WERI-Rb-1 (cell line): ENCODE results near the gene RXRB.

Experiments used
- DNase-seq: peaks from one replicate; pipeline ENCODE4 v3.0.0-alpha.2; 2020
- H3K27ac ChIP-seq: fragments of 250-450 bp; sonication (Bioruptor Pico); 2 replicates; pipeline ENCODE4 v1.5.1; 2020; ENCODE audit warnings: mild to moderate bottlenecking, moderate library complexity
- H3K27me3 ChIP-seq: fragments of 250-450 bp; sonication (Bioruptor Pico); 2 replicates; pipeline ENCODE4 v1.5.1; 2021; ENCODE audit warnings: mild to moderate bottlenecking, low read depth, moderate library complexity; ENCODE audit not compliant: insufficient read depth, severe bottlenecking
- H3K36me3 ChIP-seq: fragments of 250-450 bp; sonication (Bioruptor Pico); 2 replicates; pipeline ENCODE4 v1.5.1; 2020; ENCODE audit warnings: mild to moderate bottlenecking, moderate library complexity
- H3K4me3 ChIP-seq: 2 replicates; pipeline ENCODE4 v1.5.1; 2011; ENCODE audit warnings: low read depth, mild to moderate bottlenecking, control low read depth, low read length
- H3K9me3 ChIP-seq: fragments of 250-450 bp; sonication (Bioruptor Pico); 2 replicates; pipeline ENCODE4 v1.5.1; 2021; ENCODE audit warnings: mild to moderate bottlenecking, moderate library complexity; ENCODE audit not compliant: severe bottlenecking
- TF ChIP-seq, protein P1 (sequence below): IDR thresholded peaks from 2 replicates; pipeline ENCODE4 v1.5.1; 2011; ENCODE audit warnings: low read depth, mild to moderate bottlenecking, control low read depth, inconsistent platforms, low read length

The RXRB gene

DNA sequence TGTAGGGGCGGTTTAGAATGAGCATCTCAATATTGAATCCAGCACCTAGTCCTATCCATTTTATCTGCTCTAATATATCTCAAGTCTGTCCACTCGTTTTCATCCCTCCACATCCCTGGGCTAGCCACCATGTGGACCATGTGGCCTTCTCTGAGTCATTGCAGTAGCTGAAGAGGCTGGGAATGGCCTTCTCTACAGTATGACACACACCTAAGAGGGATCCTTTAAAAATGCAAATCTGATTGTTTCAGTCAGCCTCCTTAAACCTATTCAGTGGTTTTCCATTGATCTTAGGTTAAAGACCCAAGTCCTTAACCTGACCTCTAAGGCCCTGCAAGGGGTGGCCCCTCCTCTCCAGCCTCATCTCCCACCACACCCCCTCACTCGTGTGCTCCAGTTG, 17.2 kb upstream of the RXRB start:
- H3K27ac ChIP-seq, result no peak overlapping the region
- TF ChIP-seq, protein P1, sequence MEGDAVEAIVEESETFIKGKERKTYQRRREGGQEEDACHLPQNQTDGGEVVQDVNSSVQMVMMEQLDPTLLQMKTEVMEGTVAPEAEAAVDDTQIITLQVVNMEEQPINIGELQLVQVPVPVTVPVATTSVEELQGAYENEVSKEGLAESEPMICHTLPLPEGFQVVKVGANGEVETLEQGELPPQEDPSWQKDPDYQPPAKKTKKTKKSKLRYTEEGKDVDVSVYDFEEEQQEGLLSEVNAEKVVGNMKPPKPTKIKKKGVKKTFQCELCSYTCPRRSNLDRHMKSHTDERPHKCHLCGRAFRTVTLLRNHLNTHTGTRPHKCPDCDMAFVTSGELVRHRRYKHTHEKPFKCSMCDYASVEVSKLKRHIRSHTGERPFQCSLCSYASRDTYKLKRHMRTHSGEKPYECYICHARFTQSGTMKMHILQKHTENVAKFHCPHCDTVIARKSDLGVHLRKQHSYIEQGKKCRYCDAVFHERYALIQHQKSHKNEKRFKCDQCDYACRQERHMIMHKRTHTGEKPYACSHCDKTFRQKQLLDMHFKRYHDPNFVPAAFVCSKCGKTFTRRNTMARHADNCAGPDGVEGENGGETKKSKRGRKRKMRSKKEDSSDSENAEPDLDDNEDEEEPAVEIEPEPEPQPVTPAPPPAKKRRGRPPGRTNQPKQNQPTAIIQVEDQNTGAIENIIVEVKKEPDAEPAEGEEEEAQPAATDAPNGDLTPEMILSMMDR, result no peak
- no peak for DNase-seq

DNA sequence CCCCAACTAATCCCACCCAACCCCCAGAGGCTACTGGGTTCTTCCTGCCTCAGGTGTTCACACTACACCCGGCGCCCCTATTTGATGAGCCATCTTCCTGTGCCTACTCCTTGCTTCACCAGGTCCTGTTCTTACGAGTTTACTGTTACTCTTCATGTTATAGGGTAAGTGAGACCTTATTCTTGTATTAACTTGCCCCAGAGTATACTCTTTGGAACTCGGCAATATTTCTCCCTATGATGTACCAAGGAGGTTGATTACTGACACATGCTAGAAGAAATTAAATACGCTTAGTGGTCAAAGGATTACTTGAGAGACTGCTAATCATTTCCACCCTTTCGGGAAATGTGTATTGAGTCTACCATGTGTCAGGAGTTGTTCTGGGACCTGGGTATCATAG, 16.8 kb upstream of the RXRB start:
- Histone ChIP-seq H3K27me3 (no peaks in the 10 kb centered on the region), H3K27ac (no peak overlapping the region), H3K36me3 (peaks cover 3% of the 10 kb centered on the region), H3K4me3 (no peak overlapping the region), H3K9me3 (no peaks in the 10 kb centered on the region)
- DNase-seq, result no peak
- TF ChIP-seq, protein P1, result no peak

More for the DNA sequence above, 17.2 kb upstream of the RXRB start:
- no peak overlapping the region for H3K4me3 ChIP-seq
- no peaks in the 10 kb centered on the region for H3K9me3 ChIP-seq
- no peaks in the 10 kb centered on the region for H3K27me3 ChIP-seq
- H3K36me3 ChIP-seq, result no peaks in the 10 kb centered on the region

DNA sequence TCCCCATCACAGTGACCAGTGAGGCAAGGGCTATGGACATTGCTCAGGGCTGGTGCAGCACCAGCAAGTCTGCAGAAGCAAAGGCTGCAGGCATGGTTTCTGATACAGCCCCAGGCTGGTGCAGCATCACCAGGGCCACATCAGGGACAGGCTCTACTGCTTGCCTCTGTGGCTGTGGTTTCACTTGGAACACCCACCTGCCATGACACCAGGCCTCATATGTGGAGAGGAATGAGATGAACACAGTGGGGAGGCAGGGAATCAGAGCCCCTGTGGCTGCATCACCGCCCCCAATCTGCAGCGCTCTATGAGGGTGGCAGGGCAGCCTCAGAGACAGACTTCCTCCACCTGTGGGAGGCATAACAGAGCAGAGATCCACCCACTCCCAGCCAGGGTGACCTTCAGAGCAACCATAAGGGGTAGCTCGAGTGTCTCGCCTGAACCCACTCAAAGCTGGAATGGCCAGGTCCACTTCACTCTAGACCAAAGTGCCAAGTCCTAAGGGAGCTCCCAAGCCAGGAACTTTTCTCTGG, 15.7 kb upstream of the RXRB start:
- TF ChIP-seq, protein P1, result no peak
- no peaks in the 10 kb centered on the region for H3K27me3 ChIP-seq
- DNase-seq, result no peak

DNA sequence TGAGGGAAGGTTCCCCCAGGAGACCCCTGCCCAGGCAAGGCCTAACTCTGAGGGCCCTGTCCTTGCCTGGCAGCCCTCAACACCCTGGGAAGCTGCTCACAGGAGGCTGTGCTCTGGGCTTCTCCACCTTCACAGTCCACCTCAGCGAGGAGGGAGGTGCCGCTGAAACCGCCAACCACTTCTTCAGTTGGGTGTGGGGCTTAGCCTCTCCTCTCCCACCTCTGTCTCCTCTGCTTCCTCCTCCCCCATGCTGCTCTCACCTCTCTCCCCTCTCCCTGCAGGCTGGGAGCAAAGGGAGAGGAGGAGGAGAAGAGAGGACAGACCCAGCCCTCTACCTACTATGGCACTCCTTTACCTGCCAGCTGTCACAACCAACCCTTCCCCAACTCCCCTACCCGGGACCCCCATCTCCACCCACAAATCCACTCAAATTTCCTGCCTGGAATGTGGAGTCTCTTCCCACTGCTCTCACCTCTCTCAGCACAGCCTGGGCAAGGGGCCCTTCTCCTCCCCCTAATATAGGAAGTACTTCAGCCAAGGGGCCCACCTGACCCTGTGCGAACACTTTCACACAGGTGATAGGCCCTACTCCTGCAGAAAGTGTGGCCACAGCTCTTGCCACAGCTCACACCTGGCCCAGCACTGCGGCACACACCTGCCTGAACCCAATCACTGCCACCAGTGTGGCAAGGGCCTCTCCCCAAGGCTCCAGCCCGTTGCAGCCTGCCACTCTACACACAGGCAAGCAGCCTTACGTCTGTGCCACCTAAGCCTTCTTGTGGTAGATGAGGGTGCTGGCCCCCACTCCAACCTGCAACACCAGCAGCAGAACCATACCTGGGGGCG, 15.0 kb upstream of the RXRB start:
- Histone ChIP-seq H3K36me3 (peaks cover 17% of the 10 kb centered on the region), H3K9me3 (no peaks in the 10 kb centered on the region), H3K4me3 (no peak overlapping the region), H3K27ac (no peak overlapping the region), H3K27me3 (no peaks in the 10 kb centered on the region)
- DNase-seq, result no peak
- TF ChIP-seq, protein P1, result no peak

More for the DNA sequence above, 15.7 kb upstream of the RXRB start:
- Histone ChIP-seq H3K36me3 (peaks cover 12% of the 10 kb centered on the region), H3K27ac (no peak overlapping the region), H3K4me3 (no peak overlapping the region), H3K9me3 (no peaks in the 10 kb centered on the region)

DNA sequence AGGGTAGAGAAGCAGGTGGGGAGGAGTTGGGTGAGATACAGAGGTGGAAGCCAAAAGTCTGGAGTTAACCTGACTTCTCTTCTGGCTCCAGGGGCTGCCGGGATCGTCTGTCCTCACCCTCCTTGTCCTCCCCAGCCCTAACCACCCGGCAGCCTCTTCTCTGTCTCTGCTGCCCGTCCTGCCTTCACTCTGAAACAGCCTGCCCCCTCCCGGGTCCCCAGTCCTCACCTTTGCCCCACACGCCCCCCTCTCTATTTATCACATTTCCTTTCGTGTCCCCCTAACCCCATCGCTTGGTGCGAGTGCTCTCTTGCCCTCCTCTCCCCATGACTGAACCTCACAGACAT, 13.5 kb upstream of the RXRB start:
- TF ChIP-seq, protein P1, result no peak
- H3K27me3 ChIP-seq, result no peaks in the 10 kb centered on the region
- peak overlapping the region; percentile 55 for H3K4me3 ChIP-seq

More for the DNA sequence above, 13.5 kb upstream of the RXRB start:
- Histone ChIP-seq H3K27ac (no peak overlapping the region), H3K9me3 (no peaks in the 10 kb centered on the region), H3K36me3 (peaks cover 30% of the 10 kb centered on the region)
- no peak for DNase-seq
